GM13977 (cell line): Measurements from ENCODE around the gene ZNF236.

Source experiments
- DNase-seq: peaks from one replicate; pipeline ENCODE4 v3.0.0; 2012; ENCODE audit warnings: low spot score
- CTCF ChIP-seq: IDR thresholded peaks from 2 replicates; pipeline ENCODE4 v1.5.1; 2012; ENCODE audit warnings: mild to moderate bottlenecking, control low read depth; ENCODE audit not compliant: insufficient read depth; ENCODE audit errors: extremely low read depth, missing control alignments
- in situ Hi-C: fragments of 300-500 bp; cut with MboI; formaldehyde crosslinking; loops from one replicate; pipeline ENCODE4 v1.12.0; 2022; ENCODE audit warnings: low sequenced_read_pairs, low pct_unique_long_range_greater_than_20kb, mixed read lengths, inconsistent platforms; ENCODE audit not compliant: unreplicated experiment

ZNF236 gene

GRCh38 chr18:76979111-76979751 lies 156.9 kb downstream of the ZNF236 start:
- no peak for DNase-seq
- TF ChIP-seq CTCF = no peak
- in situ Hi-C loops = no loop called here

- no peak for TF ChIP-seq CTCF
- DNase-seq = no peak
- in situ Hi-C loops = loop anchor here (10.0 kb wide), 1 partner anchor 45 kb away; no protein-coding TSS in a partner anchor
Measured at GRCh38 chr18:76979906-76980305, 157.5 kb downstream of the ZNF236 start.

- in situ Hi-C loops = loop anchor here (10.0 kb wide), 1 partner anchor 46 kb away; no protein-coding TSS in a partner anchor
- TF ChIP-seq CTCF = no peak
- DNase-seq = no peak
Measured at GRCh38 chr18:76980663-76981395, 158.5 kb downstream of the ZNF236 start.

GRCh38 chr18:76981396-76981968 lies 159.1 kb downstream of the ZNF236 start:
- in situ Hi-C loops = loop anchor here (10.0 kb wide), 1 partner anchor 47 kb away; no protein-coding TSS in a partner anchor

GRCh38 chr18:76982038-76982437 lies 159.7 kb downstream of the ZNF236 start:
- TF ChIP-seq CTCF = no peak
- in situ Hi-C loops = loop anchor here (10.0 kb wide), 1 partner anchor 47 kb away; no protein-coding TSS in a partner anchor
- no peak for DNase-seq

More at GRCh38 chr18:76981396-76981968, 159.1 kb downstream of the ZNF236 start:
- peak; percentile 74 for DNase-seq
- TF ChIP-seq CTCF = peak; percentile 2

- DNase-seq = peak; percentile 93
- in situ Hi-C loops = loop anchor here (10.0 kb wide), 1 partner anchor 48 kb away; no protein-coding TSS in a partner anchor
- peak; percentile 89 for TF ChIP-seq CTCF
Measured at GRCh38 chr18:76982841-76983583, 160.7 kb downstream of the ZNF236 start.
